Measurements from ENCODE around the gene PGF.

The PGF gene

GRCh38 chr14:74891870-74892269 is 63.5 kb downstream of the PGF start:
- DNase-seq = no peak

Measured in CD4-positive, alpha-beta T cell treated with Interleukin-12 subunit alpha and Interleukin-12 subunit beta, for 1 hour (primary cell).